ENCODE measurements around the gene PNP.
"Not testable (repeated sequence)": the region's sequence is repeated elsewhere in the genome, so short reads cannot be mapped to it uniquely, and the experiment has no call there.

Gene PNP

GRCh38 chr14:20493634-20494033, 24.4 kb downstream of the PNP start:
- no peak for DNase-seq

- no peak for DNase-seq
Observed at GRCh38 chr14:20494935-20495766, 25.9 kb downstream of the PNP start.

- no peak for DNase-seq
Observed at GRCh38 chr14:20498622-20499021, 29.4 kb downstream of the PNP start.

- DNase-seq = no peak
Observed at GRCh38 chr14:20499108-20499507, 29.9 kb downstream of the PNP start.

GRCh38 chr14:20499881-20500280, 30.7 kb downstream of the PNP start:
- no peak for DNase-seq

GRCh38 chr14:20501346-20501745, 32.1 kb downstream of the PNP start:
- no peak for DNase-seq

GRCh38 chr14:20503898-20504297, 34.7 kb downstream of the PNP start:
- DNase-seq = no peak

- not testable (repeated sequence) for DNase-seq
Observed at GRCh38 chr14:20506276-20506675, 37.1 kb downstream of the PNP start.

- not testable (repeated sequence) for DNase-seq
Observed at GRCh38 chr14:20506752-20507151, 37.5 kb downstream of the PNP start.

- not testable (repeated sequence) for DNase-seq
Observed at GRCh38 chr14:20507537-20507936, 38.3 kb downstream of the PNP start.

- DNase-seq = no peak
Observed at GRCh38 chr14:20508367-20508766, 39.2 kb downstream of the PNP start.

GRCh38 chr14:20512177-20512905, 43.1 kb downstream of the PNP start:
- DNase-seq = no peak

GRCh38 chr14:20515846-20516245, 46.6 kb downstream of the PNP start:
- DNase-seq = no peak

GRCh38 chr14:20516921-20517320, 47.7 kb downstream of the PNP start:
- no peak for DNase-seq

- DNase-seq = no peak
Observed at GRCh38 chr14:20522332-20522731, 53.1 kb downstream of the PNP start.

GRCh38 chr14:20524027-20524426, 54.8 kb downstream of the PNP start:
- no peak for DNase-seq
